OCI-LY7 (cell line): Measurements from ENCODE around the gene PHAX. TPM values are rescaled to one million over a fixed set of nuclear protein-coding genes. Genes with fewer than 3 reads are reported as not detected.

Experiments
- BruUV-seq: library from RNA; stranded (reverse); fragments of 400-500 nt; replicated peaks from 2 replicates; lab custom pipeline; 2021; lab: Mats Ljungman, UMichigan
- CTCF ChIA-PET: fragments of 300-600 bp; sonication (Branson Sonifier 250); formaldehyde crosslinking; loops from one replicate; lab custom pipeline; 2022; ENCODE audit warnings: antibody characterized with exemption; ENCODE audit not compliant: unreplicated experiment; lab: Charles Lee
- POLR2A ChIA-PET: fragments of 300-600 bp; sonication (Branson Sonifier 250); formaldehyde crosslinking; loops from one replicate; lab custom pipeline; 2022; ENCODE audit warnings: antibody characterized with exemption; lab: Charles Lee
- DNase-seq: peaks from one replicate; pipeline ENCODE4 v3.0.0-alpha.2; 2015; ENCODE audit warnings: low spot score
- H2AFZ ChIP-seq: fragments of 200-600 bp; sonication (generic), shearing (Covaris generic); 2 replicates; pipeline ENCODE4 v1.6.1; 2014; ENCODE audit warnings: mild to moderate bottlenecking, antibody characterized with exemption, low read length, moderate library complexity
- H3K27ac ChIP-seq: fragments of 200-600 bp; sonication (generic); 2 replicates; pipeline ENCODE4 v1.5.1; 2014; ENCODE audit warnings: mixed run types, low read depth, mild to moderate bottlenecking, moderate library complexity, low read length, inconsistent platforms; ENCODE audit not compliant: poor library complexity, severe bottlenecking
- H3K36me3 ChIP-seq: fragments of 200-600 bp; sonication (generic); 2 replicates; pipeline ENCODE4 v1.6.1; 2014; ENCODE audit warnings: mild to moderate bottlenecking, antibody characterized with exemption, low read length, moderate library complexity, mixed read lengths; ENCODE audit not compliant: insufficient read depth
- H3K4me1 ChIP-seq: fragments of 200-600 bp; sonication (generic); 2 replicates; pipeline ENCODE4 v1.5.1; 2014; ENCODE audit warnings: mild to moderate bottlenecking, low read length; ENCODE audit not compliant: insufficient read depth, poor library complexity, severe bottlenecking
- H3K4me2 ChIP-seq: fragments of 200-600 bp; sonication (generic); 2 replicates; pipeline ENCODE4 v1.6.1; 2014; ENCODE audit warnings: mild to moderate bottlenecking, low read length
- H3K4me3 ChIP-seq: fragments of 200-600 bp; sonication (generic); 2 replicates; pipeline ENCODE4 v1.5.1; 2014; ENCODE audit warnings: mild to moderate bottlenecking, low read depth, low read length; ENCODE audit not compliant: poor library complexity, severe bottlenecking
- H3K79me2 ChIP-seq: fragments of 200-600 bp; sonication (generic); 2 replicates; pipeline ENCODE4 v1.6.1; 2016; ENCODE audit warnings: low read depth, mild to moderate bottlenecking, low read length, moderate library complexity, mixed read lengths; ENCODE audit not compliant: insufficient read depth
- H3K9me2 ChIP-seq: fragments of 200-600 bp; sonication (generic); 2 replicates; pipeline ENCODE4 v1.6.1; 2016; ENCODE audit warnings: mild to moderate bottlenecking, low read length, mixed read lengths; ENCODE audit not compliant: insufficient read depth
- H3K9me3 ChIP-seq: fragments of 200-600 bp; sonication (generic); 2 replicates; pipeline ENCODE4 v1.6.1; 2014; ENCODE audit warnings: mild to moderate bottlenecking, mixed run types, low read length, mixed read lengths
- H4K20me1 ChIP-seq: fragments of 200-600 bp; sonication (generic); 2 replicates; pipeline ENCODE4 v1.6.1; 2014; ENCODE audit warnings: mild to moderate bottlenecking, antibody characterized with exemption, low read length, moderate library complexity, mixed read lengths; ENCODE audit not compliant: insufficient read depth
- EZH2phosphoT487 ChIP-seq: fragments of 200-600 bp; sonication (generic); IDR thresholded peaks from 2 replicates; pipeline ENCODE4 v1.6.1; 2018; ENCODE audit warnings: low read depth, borderline replicate concordance, mild to moderate bottlenecking, mixed run types, antibody characterized with exemption, low read length, moderate library complexity, mixed read lengths
- intact Hi-C: fragments of 100-400 bp; cut with micrococcal nuclease; formaldehyde crosslinking; loops from one replicate; pipeline ENCODE4 v1.10.0; 2022; ENCODE audit not compliant: unreplicated experiment
- total RNA-seq, 2 experiments: library from RNA; depleted of rRNA in 1 of 2; stranded (reverse); fragments of >200 nt in 1 of 2; shearing (Covaris generic) in 1 of 2; gene quantifications; 2 replicates each; pipeline ENCODE4 v1.2.3, GENCODE V29; 2014 to 2022
- TF ChIP-seq, protein P1 (sequence below): fragments of 200-600 bp; sonication (generic); conservative IDR thresholded peaks from 2 replicates; pipeline ENCODE4 v1.5.1; 2014; ENCODE audit warnings: mild to moderate bottlenecking, antibody characterized with exemption, low read length, moderate library complexity, mixed read lengths

The PHAX gene
- total RNA-seq, 2 experiments from 2014 or later = 73.8 to 128 TPM

DNA sequence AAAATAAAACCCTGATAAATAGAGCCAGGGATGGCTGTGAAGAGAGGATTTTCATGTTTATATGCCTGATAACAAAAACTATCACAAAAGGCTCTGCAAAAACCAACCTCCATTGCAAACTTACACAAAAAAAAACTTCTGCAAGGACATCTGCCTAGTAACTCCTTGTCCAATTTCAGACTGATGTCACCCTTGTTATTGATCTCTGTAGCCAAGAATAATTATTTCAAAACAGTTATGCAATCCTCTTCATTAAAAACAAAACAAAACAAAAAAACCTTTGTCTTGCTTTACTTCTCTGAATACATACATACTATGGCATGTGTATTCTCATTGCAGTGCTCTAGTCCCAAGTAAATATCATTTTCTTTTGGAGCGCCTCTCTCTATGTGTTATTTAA, 49.7 kb downstream of the PHAX start:
- H3K9me2 ChIP-seq = no peaks in the 10 kb centered on the region
- no peak for TF ChIP-seq EZH2phosphoT487
- TF ChIP-seq, protein P1, sequence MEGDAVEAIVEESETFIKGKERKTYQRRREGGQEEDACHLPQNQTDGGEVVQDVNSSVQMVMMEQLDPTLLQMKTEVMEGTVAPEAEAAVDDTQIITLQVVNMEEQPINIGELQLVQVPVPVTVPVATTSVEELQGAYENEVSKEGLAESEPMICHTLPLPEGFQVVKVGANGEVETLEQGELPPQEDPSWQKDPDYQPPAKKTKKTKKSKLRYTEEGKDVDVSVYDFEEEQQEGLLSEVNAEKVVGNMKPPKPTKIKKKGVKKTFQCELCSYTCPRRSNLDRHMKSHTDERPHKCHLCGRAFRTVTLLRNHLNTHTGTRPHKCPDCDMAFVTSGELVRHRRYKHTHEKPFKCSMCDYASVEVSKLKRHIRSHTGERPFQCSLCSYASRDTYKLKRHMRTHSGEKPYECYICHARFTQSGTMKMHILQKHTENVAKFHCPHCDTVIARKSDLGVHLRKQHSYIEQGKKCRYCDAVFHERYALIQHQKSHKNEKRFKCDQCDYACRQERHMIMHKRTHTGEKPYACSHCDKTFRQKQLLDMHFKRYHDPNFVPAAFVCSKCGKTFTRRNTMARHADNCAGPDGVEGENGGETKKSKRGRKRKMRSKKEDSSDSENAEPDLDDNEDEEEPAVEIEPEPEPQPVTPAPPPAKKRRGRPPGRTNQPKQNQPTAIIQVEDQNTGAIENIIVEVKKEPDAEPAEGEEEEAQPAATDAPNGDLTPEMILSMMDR = no peak
- H3K4me2 ChIP-seq = no peak overlapping the region
- no peaks in the 10 kb centered on the region for H3K79me2 ChIP-seq
- intact Hi-C loops = loop anchor here (5.0 kb wide), 2 partner anchors 293 to 313 kb away; no protein-coding TSS in a partner anchor
- no TSS peak for BruUV-seq
- H2AFZ ChIP-seq = no peak overlapping the region
- H3K4me3 ChIP-seq = no peak overlapping the region
- CTCF ChIA-PET = no interaction called here
- POLR2A ChIA-PET = interaction anchor here (0.6 to 1.1 kb wide), 2 partner anchors 121 to 127 kb away, joined by 3 read pairs; no protein-coding TSS in a partner anchor
- H4K20me1 ChIP-seq = no peaks in the 10 kb centered on the region
- no peaks in the 10 kb centered on the region for H3K36me3 ChIP-seq
- H3K27ac ChIP-seq = no peak overlapping the region
- H3K4me1 ChIP-seq = no peaks in the 10 kb centered on the region
- DNase-seq = no peak
- peaks cover 4% of the 10 kb centered on the region; the same call in 1 of the 2 replicates for H3K9me3 ChIP-seq

DNA sequence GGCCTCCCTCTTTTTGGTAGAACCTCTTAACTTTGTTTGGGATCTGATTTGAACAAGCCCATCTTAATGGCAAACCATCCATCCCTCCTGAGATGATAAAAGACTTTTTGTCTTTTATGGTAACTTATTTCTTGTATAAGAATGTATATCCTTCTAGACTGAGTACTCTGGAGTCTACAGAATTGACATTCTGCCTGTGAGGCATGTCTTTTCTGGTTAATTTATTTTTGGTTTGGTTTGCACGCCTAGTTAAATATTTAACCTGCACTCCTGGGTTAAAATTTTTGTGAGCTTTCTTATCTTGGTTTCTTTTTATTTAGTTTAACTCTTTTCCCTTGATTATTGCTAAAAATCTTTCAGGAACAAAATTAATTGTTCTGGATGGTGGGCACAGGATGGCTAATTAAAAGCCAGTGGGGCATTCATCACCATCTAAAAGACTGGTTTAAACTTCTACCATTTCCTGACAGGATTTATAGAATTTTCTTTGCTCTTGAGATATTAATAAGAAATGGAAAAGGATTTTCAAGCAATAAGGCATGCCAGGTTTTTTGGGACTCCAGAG, 50.3 kb downstream of the PHAX start:
- Histone ChIP-seq H3K4me3 (no peak overlapping the region), H3K9me3 (no peaks in the 10 kb centered on the region), H3K4me1 (no peaks in the 10 kb centered on the region), H3K4me2 (no peak overlapping the region), H4K20me1 (no peaks in the 10 kb centered on the region), H3K36me3 (no peaks in the 10 kb centered on the region), H2AFZ (no peak overlapping the region), H3K79me2 (no peaks in the 10 kb centered on the region), H3K9me2 (no peaks in the 10 kb centered on the region), H3K27ac (no peak overlapping the region)
- POLR2A ChIA-PET = interaction anchor here (0.5 to 1.2 kb wide), 2 partner anchors 109 to 362 kb away, joined by 3 read pairs; no protein-coding TSS in a partner anchor
- no peak for TF ChIP-seq EZH2phosphoT487
- TF ChIP-seq, protein P1 = no peak
- no TSS peak for BruUV-seq
- CTCF ChIA-PET = no interaction called here
- intact Hi-C loops = loop anchor here (5.0 kb wide), 2 partner anchors 294 to 314 kb away; no protein-coding TSS in a partner anchor
- no peak for DNase-seq

DNA sequence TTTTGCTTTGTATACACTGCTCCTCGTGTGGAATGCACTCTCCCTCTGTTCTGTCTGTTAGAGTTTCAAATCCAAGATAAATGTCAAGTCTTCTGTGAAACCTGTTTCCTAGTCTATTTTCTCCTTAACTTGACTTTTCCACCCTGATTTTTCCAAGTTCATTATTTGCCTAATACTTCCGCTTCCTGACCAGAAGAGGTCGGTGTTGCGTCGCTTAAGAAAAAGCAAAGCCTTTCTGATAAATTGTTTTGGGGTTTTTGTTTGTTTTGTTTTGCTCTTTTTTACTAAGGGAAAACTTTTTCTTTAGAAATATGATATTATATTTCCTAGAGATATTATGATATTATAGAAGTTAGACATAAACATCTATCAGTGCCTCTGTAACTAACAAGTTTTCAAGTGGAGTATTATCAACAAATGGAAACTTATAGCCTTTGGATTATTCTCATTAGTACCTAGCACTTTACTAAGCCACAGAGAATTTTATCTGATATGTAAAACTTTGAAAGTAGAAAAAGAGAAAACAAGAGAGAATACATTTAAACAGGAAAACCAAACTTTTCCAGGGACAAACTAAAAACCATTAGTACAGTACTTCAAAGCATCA, 55.8 kb downstream of the PHAX start:
- DNase-seq = peak; percentile 55
- CTCF ChIA-PET = no interaction called here
- no peak for TF ChIP-seq EZH2phosphoT487
- TF ChIP-seq, protein P1 = peak; percentile 97
- no peaks in the 10 kb centered on the region for H3K9me2 ChIP-seq
- no peak overlapping the region for H2AFZ ChIP-seq
- peaks cover 6% of the 10 kb centered on the region for H3K4me1 ChIP-seq
- H3K79me2 ChIP-seq = no peaks in the 10 kb centered on the region
- intact Hi-C loops = loop anchor here (1.0 to 5.0 kb wide), 3 partner anchors 658 to 837 kb away; no protein-coding TSS in a partner anchor
- BruUV-seq = no TSS peak
- H3K4me2 ChIP-seq = no peak overlapping the region
- H3K36me3 ChIP-seq = no peaks in the 10 kb centered on the region
- H3K27ac ChIP-seq = no peak overlapping the region
- POLR2A ChIA-PET = no interaction called here
- H3K4me3 ChIP-seq = no peak overlapping the region
- no peaks in the 10 kb centered on the region for H3K9me3 ChIP-seq
- no peaks in the 10 kb centered on the region for H4K20me1 ChIP-seq
